Sigmoid colon (tissue), 7 donors: ENCODE results near the gene ZNF710. TPM values are rescaled to one million over a fixed set of nuclear protein-coding genes. Genes with fewer than 3 reads are reported as not detected.

Source experiments
- DNase-seq: peaks from one replicate; pipeline ENCODE4 v3.0.0-alpha.2; 2019
- H3K27ac ChIP-seq, 4 donors: fragments of 200-600 bp; sonication (generic); one replicate each; pipeline ENCODE4 v1.5.1; 2016 to 2019; ENCODE audit warnings: mild to moderate bottlenecking in 1 of 4
- H3K27me3 ChIP-seq, 3 donors: fragments of 200-600 bp; sonication (generic); one replicate each; pipeline ENCODE4 v1.5.1; 2019; ENCODE audit warnings: mild to moderate bottlenecking in 1 of 3
- H3K36me3 ChIP-seq, 4 donors: fragments of 200-600 bp; sonication (generic); one replicate each; pipeline ENCODE4 v1.5.1; 2016 to 2019
- H3K4me1 ChIP-seq, 4 donors: fragments of 200-600 bp; sonication (generic); one replicate each; pipeline ENCODE4 v1.5.1; 2017 to 2019
- H3K4me3 ChIP-seq, 4 donors: fragments of 200-600 bp; sonication (generic); one replicate each; pipeline ENCODE4 v1.5.1; 2017 to 2019; ENCODE audit warnings: mild to moderate bottlenecking in 2 of 4, moderate library complexity in 1 of 4
- H3K9me3 ChIP-seq, 4 donors: fragments of 200-600 bp in 3 of 4; sonication (generic) in 3 of 4; one replicate each; pipeline versions ENCODE4 v1.5.1 to v1.6.1; 2013 to 2019
- EP300 ChIP-seq, 4 donors: sonication (generic); formaldehyde crosslinking; IDR thresholded peaks; one replicate each; pipeline ENCODE4 v1.6.1; 2017; ENCODE audit warnings: antibody characterized with exemption in 4 of 4
- POLR2A ChIP-seq, 2 donors: fragments of 450-650 bp; IDR thresholded peaks; one replicate each; pipeline ENCODE4 v1.6.1; 2016; ENCODE audit warnings: antibody characterized with exemption in 2 of 2, mild to moderate bottlenecking in 2 of 2, moderate library complexity in 2 of 2
- POLR2AphosphoS5 ChIP-seq, 4 donors: sonication (generic); formaldehyde crosslinking; IDR thresholded peaks; one replicate each; pipeline ENCODE4 v1.6.1; 2017; ENCODE audit warnings: antibody characterized with exemption in 4 of 4
- WGBS, 2 donors: extraction: QIAGEN DNeasy Blood & Tissue Kit; methylation state at CpG; one replicate each; pipeline ENCODE4 v1.1.7; 2013; 5-methylcytosine and 5-hydroxymethylcytosine counted together
- intact Hi-C: fragments of 100-400 bp; cut with DNase I; formaldehyde crosslinking; loops from one replicate; pipeline ENCODE4 v1.15.1; 2023
- polyA plus RNA-seq, 3 donors: library from polyadenylated mRNA; stranded (reverse); fragments of 200-250 nt; gene quantifications; one replicate each; pipeline ENCODE4 v1.2.3, GENCODE V29; 2013
- total RNA-seq, 4 donors: library from RNA; depleted of rRNA; stranded (reverse); fragments of >200 nt; gene quantifications; one replicate each; pipeline ENCODE4 v1.1.0, GENCODE V29; 2016
- TF ChIP-seq, protein P1 (sequence below), 4 experiments: fragments of 450-650 bp in 3 of 4; fragments of 200-600 bp in 1 of 4; IDR thresholded peaks; one replicate each; pipeline ENCODE4 v1.5.1; 2016 to 2019; ENCODE audit warnings: antibody characterized with exemption in 4 of 4, mild to moderate bottlenecking in 3 of 4, moderate library complexity in 2 of 4
- donor health status: healthy with polysubstance abuse.
- donor health status: Bipolar disorder and iron deficiency.
- donor health status: healthy.

ZNF710 gene
- total and polyA plus RNA-seq, 7 donors, result 5.3 to 28.2 (median 10.0) TPM

DNA sequence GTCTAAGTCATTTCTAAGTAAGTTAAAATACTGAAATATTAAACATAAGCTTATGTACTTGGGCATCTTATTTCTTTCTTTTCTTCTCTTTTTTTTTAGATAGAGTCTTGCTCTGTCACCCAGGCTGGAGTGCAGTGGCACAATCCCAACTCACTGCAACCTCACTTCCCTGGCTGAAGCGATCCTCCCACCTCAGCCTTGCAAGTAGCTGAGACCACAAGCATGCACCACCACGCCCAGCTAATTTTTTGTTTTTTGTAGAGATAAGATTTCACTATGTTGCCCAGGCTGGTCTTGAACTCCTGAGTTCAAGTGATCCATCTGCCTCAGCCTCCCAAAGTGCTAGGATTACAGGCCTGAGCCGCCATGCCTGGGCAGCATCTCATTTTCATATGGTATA, 16.0 kb upstream of the ZNF710 start:
- intact Hi-C loops, result no loop called here
- Histone ChIP-seq H3K27me3 (no peaks in the 10 kb centered on the region), H3K9me3 (peaks cover 0 to 8% (median 6%) of the 10 kb centered on the region in 4 donors), H3K36me3 (no peaks in the 10 kb centered on the region), H3K27ac (no peak overlapping the region), H3K4me1 (no peaks in the 10 kb centered on the region), H3K4me3 (no peak overlapping the region)
- WGBS, 2 donors, result 95% methylated on average over 3 of the region's 3 CpGs
- TF ChIP-seq, protein P1, sequence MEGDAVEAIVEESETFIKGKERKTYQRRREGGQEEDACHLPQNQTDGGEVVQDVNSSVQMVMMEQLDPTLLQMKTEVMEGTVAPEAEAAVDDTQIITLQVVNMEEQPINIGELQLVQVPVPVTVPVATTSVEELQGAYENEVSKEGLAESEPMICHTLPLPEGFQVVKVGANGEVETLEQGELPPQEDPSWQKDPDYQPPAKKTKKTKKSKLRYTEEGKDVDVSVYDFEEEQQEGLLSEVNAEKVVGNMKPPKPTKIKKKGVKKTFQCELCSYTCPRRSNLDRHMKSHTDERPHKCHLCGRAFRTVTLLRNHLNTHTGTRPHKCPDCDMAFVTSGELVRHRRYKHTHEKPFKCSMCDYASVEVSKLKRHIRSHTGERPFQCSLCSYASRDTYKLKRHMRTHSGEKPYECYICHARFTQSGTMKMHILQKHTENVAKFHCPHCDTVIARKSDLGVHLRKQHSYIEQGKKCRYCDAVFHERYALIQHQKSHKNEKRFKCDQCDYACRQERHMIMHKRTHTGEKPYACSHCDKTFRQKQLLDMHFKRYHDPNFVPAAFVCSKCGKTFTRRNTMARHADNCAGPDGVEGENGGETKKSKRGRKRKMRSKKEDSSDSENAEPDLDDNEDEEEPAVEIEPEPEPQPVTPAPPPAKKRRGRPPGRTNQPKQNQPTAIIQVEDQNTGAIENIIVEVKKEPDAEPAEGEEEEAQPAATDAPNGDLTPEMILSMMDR (IDR thresholded peaks at IDR 0.05), result no peak
- TF ChIP-seq POLR2AphosphoS5 (IDR thresholded peaks at IDR 0.05), result no peak
- no peak for TF ChIP-seq EP300 (IDR thresholded peaks at IDR 0.05)
- no peak for TF ChIP-seq POLR2A (IDR thresholded peaks at IDR 0.05)
- no peak for DNase-seq

DNA sequence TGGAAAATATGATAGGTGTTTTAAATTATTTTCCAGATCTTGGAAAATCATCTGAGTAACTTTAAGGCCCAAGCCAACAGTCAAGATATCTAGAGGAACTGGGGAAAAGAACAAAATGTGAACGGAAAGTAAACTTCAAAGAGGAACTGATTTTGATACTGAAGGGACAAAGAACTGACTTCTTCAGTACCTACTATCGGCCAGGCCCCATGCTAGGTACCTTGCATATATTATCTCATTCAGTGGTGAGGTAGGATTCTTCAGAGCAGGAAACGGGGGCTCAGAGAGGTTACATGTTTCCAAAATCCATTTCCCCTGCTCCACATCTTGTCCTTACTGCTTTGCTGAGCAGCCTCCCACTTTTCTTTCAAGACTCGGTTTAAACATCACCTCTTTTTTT, 9.8 kb upstream of the ZNF710 start:
- intact Hi-C loops, result no loop called here
- no peak overlapping the region for H3K4me3 ChIP-seq
- H3K27me3 ChIP-seq, result no peaks in the 10 kb centered on the region
- H3K36me3 ChIP-seq, result no peaks in the 10 kb centered on the region
- TF ChIP-seq POLR2AphosphoS5 (IDR thresholded peaks at IDR 0.05) (no peak), EP300 (IDR thresholded peaks at IDR 0.05) (no peak), POLR2A (IDR thresholded peaks at IDR 0.05) (no peak)
- TF ChIP-seq, protein P1 (IDR thresholded peaks at IDR 0.05), result no peak
- no peaks in the 10 kb centered on the region for H3K4me1 ChIP-seq
- WGBS, 2 donors, result 60 to 83% methylated on average over 4 of the region's 4 CpGs
- DNase-seq, result no peak
- H3K27ac ChIP-seq, result no peak overlapping the region
- H3K9me3 ChIP-seq, result no peaks in the 10 kb centered on the region

DNA sequence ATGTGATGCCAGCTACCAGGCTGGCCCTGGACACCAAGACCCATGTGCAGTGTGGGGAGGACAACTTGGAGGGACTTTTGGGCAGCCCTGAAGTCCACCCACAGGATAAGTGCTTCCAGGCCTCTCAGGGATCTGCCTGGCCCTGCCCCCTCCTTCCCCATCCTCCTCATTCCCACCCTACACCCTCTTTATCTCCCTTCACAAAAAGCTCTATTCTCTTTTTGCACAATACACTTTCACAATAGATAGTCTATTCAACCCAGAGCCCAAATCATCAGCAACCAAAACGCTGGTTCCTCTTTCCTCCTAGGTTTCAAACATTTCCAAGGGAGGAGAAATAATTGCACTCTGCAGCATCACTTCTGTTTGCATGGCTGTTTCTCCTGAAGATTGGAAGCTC, 7.8 kb upstream of the ZNF710 start:
- H3K27me3 ChIP-seq, result no peaks in the 10 kb centered on the region
- H3K4me3 ChIP-seq, result no peak overlapping the region
- WGBS, 2 donors, result 73 to 77% methylated on average over 1 of the region's 1 CpG
- no peak overlapping the region for H3K27ac ChIP-seq
- no peaks in the 10 kb centered on the region for H3K36me3 ChIP-seq
- TF ChIP-seq EP300 (IDR thresholded peaks at IDR 0.05) (no peak), POLR2A (IDR thresholded peaks at IDR 0.05) (no peak), POLR2AphosphoS5 (IDR thresholded peaks at IDR 0.05) (no peak)
- TF ChIP-seq, protein P1 (IDR thresholded peaks at IDR 0.05), result no peak
- no peaks in the 10 kb centered on the region for H3K4me1 ChIP-seq
- H3K9me3 ChIP-seq, result no peaks in the 10 kb centered on the region
- intact Hi-C loops, result no loop called here
- no peak for DNase-seq

DNA sequence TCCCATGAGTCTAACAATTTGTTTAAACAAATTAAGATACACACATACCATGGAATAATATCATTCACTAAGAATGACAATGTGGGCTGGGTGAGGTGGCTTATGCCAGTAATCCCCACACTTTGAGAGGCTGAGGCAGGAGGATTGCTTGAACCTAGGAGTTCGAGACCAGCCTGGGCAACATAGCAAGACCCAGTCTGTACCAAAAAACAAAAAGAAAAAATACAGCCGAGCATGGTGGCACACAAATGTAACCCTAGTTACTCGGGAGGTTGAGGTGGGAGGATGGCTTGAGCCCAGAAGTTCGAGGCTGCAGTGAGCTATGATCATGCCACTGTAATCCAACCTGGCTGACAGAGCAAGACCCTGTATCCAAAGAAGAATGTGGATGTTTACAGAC, 4.0 kb upstream of the ZNF710 start:
- Histone ChIP-seq H3K27me3 (no peaks in the 10 kb centered on the region), H3K4me3 (no peak overlapping the region), H3K27ac (no peak overlapping the region), H3K9me3 (no peaks in the 10 kb centered on the region), H3K36me3 (no peaks in the 10 kb centered on the region), H3K4me1 (peaks cover 0 to 15% (median 11%) of the 10 kb centered on the region in 4 donors)
- TF ChIP-seq POLR2AphosphoS5 (IDR thresholded peaks at IDR 0.05) (no peak), EP300 (IDR thresholded peaks at IDR 0.05) (no peak), POLR2A (IDR thresholded peaks at IDR 0.05) (no peak)
- TF ChIP-seq, protein P1 (IDR thresholded peaks at IDR 0.05), result no peak
- peak; percentile 7 for DNase-seq
- intact Hi-C loops, result no loop called here
- WGBS, 2 donors, result 63 to 87% methylated on average over 4 of the region's 4 CpGs

DNA sequence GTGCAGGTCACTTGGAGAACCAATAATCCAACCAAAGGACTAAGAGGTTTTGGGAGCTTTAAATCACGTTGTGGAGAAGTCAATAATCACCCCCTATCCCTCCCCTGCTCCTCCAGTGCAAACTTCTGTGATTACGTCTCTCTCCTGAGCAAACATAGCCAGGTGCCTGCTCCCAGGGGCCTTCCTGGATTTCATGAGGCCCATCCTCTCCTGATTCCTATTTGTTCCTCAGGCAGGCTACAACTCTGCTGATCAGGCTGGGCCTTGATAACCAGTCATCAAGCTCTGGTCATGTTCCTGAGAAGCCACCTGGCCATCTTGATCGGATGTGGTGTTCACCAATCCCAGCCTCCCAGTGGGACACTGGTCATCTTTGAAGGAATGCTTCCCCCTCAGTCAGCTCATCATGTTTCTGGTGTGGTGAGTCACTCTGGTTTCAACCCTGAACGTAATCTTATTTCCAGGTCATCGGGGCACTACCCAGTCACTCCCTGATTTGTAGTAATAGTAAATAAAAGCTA, 2.9 kb upstream of the ZNF710 start:
- Histone ChIP-seq H3K27ac (no peak overlapping the region), H3K4me3 (no peak overlapping the region), H3K36me3 (no peaks in the 10 kb centered on the region), H3K27me3 (no peaks in the 10 kb centered on the region), H3K9me3 (no peaks in the 10 kb centered on the region), H3K4me1 (peaks cover 0 to 23% (median 18%) of the 10 kb centered on the region in 4 donors)
- no peak for DNase-seq
- intact Hi-C loops, result no loop called here
- WGBS, 2 donors, result 19 to 68% methylated on average over 5 of the region's 5 CpGs
- TF ChIP-seq EP300 (IDR thresholded peaks at IDR 0.05) (no peak), POLR2AphosphoS5 (IDR thresholded peaks at IDR 0.05) (no peak), POLR2A (IDR thresholded peaks at IDR 0.05) (no peak)
- TF ChIP-seq, protein P1 (IDR thresholded peaks at IDR 0.05), result no peak
